DMS153 (cell line): ENCODE data around the gene CES2.
"Not testable (repeated sequence)": the region's sequence is repeated elsewhere in the genome, so short reads cannot be mapped to it uniquely, and the experiment has no call there.

ENCODE experiments used
- DNase-seq: peaks from one replicate; lab custom pipeline; 2025; lab: John Stamatoyannopoulos, UW

CES2 gene

GRCh38 chr16:66935314-66936011 is at the start of gene CES2:
Gene CES2, plus strand, starts transcription at chr16:66935516. Its CDS starts 120 bp downstream, at chr16:66935636.
- DNase-seq = no peak

GRCh38 chr16:66886321-66886720 is 49.0 kb upstream of the CES2 start:
- no peak for DNase-seq

- no peak for DNase-seq
Measured at GRCh38 chr16:66886914-66887313, 48.4 kb upstream of the CES2 start.

- DNase-seq = no peak
Measured at GRCh38 chr16:66888647-66889615, 46.4 kb upstream of the CES2 start.

- no peak for DNase-seq
Measured at GRCh38 chr16:66889622-66890021, 45.7 kb upstream of the CES2 start.

GRCh38 chr16:66890799-66891198 is 44.5 kb upstream of the CES2 start:
- no peak for DNase-seq

GRCh38 chr16:66891360-66891759 is 44.0 kb upstream of the CES2 start:
- no peak for DNase-seq

- no peak for DNase-seq
Measured at GRCh38 chr16:66891797-66892196, 43.5 kb upstream of the CES2 start.

GRCh38 chr16:66894055-66894454 is 41.3 kb upstream of the CES2 start:
- no peak for DNase-seq

GRCh38 chr16:66894948-66895688 is 40.2 kb upstream of the CES2 start:
- DNase-seq = peak; percentile 34

GRCh38 chr16:66895689-66895979 is 39.7 kb upstream of the CES2 start:
- no peak for DNase-seq

- no peak for DNase-seq
Measured at GRCh38 chr16:66895999-66896398, 39.3 kb upstream of the CES2 start.

GRCh38 chr16:66896682-66897081 is 38.6 kb upstream of the CES2 start:
- not testable (repeated sequence) for DNase-seq

GRCh38 chr16:66898207-66898606 is 37.1 kb upstream of the CES2 start:
- no peak for DNase-seq

- DNase-seq = no peak
Measured at GRCh38 chr16:66898933-66899309, 36.4 kb upstream of the CES2 start.

GRCh38 chr16:66899310-66899944 is 35.9 kb upstream of the CES2 start:
- DNase-seq = no peak

GRCh38 chr16:66899945-66900710 is 35.2 kb upstream of the CES2 start:
- DNase-seq = peak; percentile 72

GRCh38 chr16:66900721-66901441 is 34.4 kb upstream of the CES2 start:
- no peak for DNase-seq

GRCh38 chr16:66901626-66902025 is 33.7 kb upstream of the CES2 start:
- DNase-seq = no peak

- no peak for DNase-seq
Measured at GRCh38 chr16:66902648-66903543, 32.4 kb upstream of the CES2 start.
